Ishikawa (cell line): ENCODE data around the gene FAM98C.

Experiments
- CEBPB ChIP-seq: IDR thresholded peaks from 2 replicates; pipeline ENCODE4 v1.6.1; 2012
- CREB1 ChIP-seq: IDR thresholded peaks from 2 replicates; pipeline ENCODE4 v1.6.1; 2012; ENCODE audit warnings: low read depth
- EGR1 ChIP-seq: IDR thresholded peaks from 2 replicates; pipeline ENCODE4 v1.6.1; 2012
- EP300 ChIP-seq: IDR thresholded peaks from 2 replicates; pipeline ENCODE4 v1.6.1; 2012; ENCODE audit warnings: borderline replicate concordance
- FOXM1 ChIP-seq: IDR thresholded peaks from 2 replicates; pipeline ENCODE4 v1.6.1; 2012; ENCODE audit warnings: low read depth, borderline replicate concordance
- MAX ChIP-seq: IDR thresholded peaks from 2 replicates; pipeline ENCODE4 v1.6.1; 2012
- NFIC ChIP-seq: IDR thresholded peaks from 2 replicates; pipeline ENCODE4 v1.6.1; 2012
- RAD21 ChIP-seq: IDR thresholded peaks from 2 replicates; pipeline ENCODE4 v1.6.1; 2012; ENCODE audit warnings: low read depth
- REST ChIP-seq: IDR thresholded peaks from 2 replicates; pipeline ENCODE4 v1.6.1; 2012; ENCODE audit warnings: low read depth, mild to moderate bottlenecking
- TAF1 ChIP-seq: IDR thresholded peaks from 2 replicates; pipeline ENCODE4 v1.6.1; 2012; ENCODE audit warnings: low read depth, mild to moderate bottlenecking
- TCF12 ChIP-seq: IDR thresholded peaks from 2 replicates; pipeline ENCODE4 v1.6.1; 2012; ENCODE audit warnings: low read depth
- TEAD4 ChIP-seq: IDR thresholded peaks from 2 replicates; pipeline ENCODE4 v1.6.1; 2012
- USF1 ChIP-seq: IDR thresholded peaks from 2 replicates; pipeline ENCODE4 v1.6.1; 2012
- YY1 ChIP-seq: IDR thresholded peaks from 2 replicates; pipeline ENCODE4 v1.6.1; 2012; ENCODE audit warnings: low read depth
- ZBTB7A ChIP-seq: IDR thresholded peaks from 2 replicates; pipeline ENCODE4 v1.6.1; 2012; ENCODE audit warnings: low read depth

Gene FAM98C

GRCh38 chr19:38443458-38443999, 40.6 kb downstream of the FAM98C start:
- TF ChIP-seq TEAD4: no peak
- TF ChIP-seq TAF1: no peak
- TF ChIP-seq EGR1: no peak
- no peak for TF ChIP-seq TCF12
- TF ChIP-seq NFIC: no peak
- no peak for TF ChIP-seq ZBTB7A
- TF ChIP-seq CREB1: no peak
- TF ChIP-seq RAD21: no peak
- TF ChIP-seq REST: no peak
- no peak for TF ChIP-seq EP300
- TF ChIP-seq USF1: no peak
- TF ChIP-seq CEBPB: no peak
- no peak for TF ChIP-seq FOXM1
- no peak for TF ChIP-seq YY1

GRCh38 chr19:38444026-38444425, 41.1 kb downstream of the FAM98C start:
- TF ChIP-seq RAD21 (no peak), MAX (no peak), ZBTB7A (no peak), YY1 (no peak), TCF12 (no peak), EP300 (no peak), NFIC (no peak), TAF1 (no peak), TEAD4 (no peak), USF1 (no peak), FOXM1 (no peak)

- TF ChIP-seq USF1 (no peak), RAD21 (no peak), REST (no peak)
Observed at GRCh38 chr19:38445362-38445761, 42.5 kb downstream of the FAM98C start.

GRCh38 chr19:38448225-38448624, 45.3 kb downstream of the FAM98C start:
- TF ChIP-seq CEBPB: no peak
- TF ChIP-seq USF1: no peak
- TF ChIP-seq MAX: no peak
- no peak for TF ChIP-seq ZBTB7A
- TF ChIP-seq YY1: no peak
- no peak for TF ChIP-seq TEAD4
- no peak for TF ChIP-seq NFIC
- TF ChIP-seq CREB1: no peak
- TF ChIP-seq FOXM1: no peak
- no peak for TF ChIP-seq RAD21
- no peak for TF ChIP-seq EGR1
- TF ChIP-seq TCF12: no peak
- no peak for TF ChIP-seq EP300
- TF ChIP-seq TAF1: no peak
- no peak for TF ChIP-seq REST
